NCI-H146 treated with DMSO at 0.1 percent for 48 hours (cell line): ENCODE measurements around the gene UBN2.
A peak's percentile ranks its signal among the peaks of the same experiment; 100 is the strongest.

Experiments used
- DNase-seq: peaks from one replicate; lab custom pipeline; 2025; ENCODE audit not compliant: unreplicated experiment; lab: John Stamatoyannopoulos, UW

Gene UBN2

GRCh38 chr7:139231513-139232376 lies 708 bp downstream of the UBN2 start:
- peak; percentile 4 for DNase-seq

- DNase-seq = no peak
These were observed 1.3 kb downstream of the UBN2 start for GRCh38 chr7:139232377-139232717.

- no peak for DNase-seq
These were observed 1.9 kb downstream of the UBN2 start for GRCh38 chr7:139232904-139233303.

GRCh38 chr7:139241258-139241657 lies 10.2 kb downstream of the UBN2 start:
- DNase-seq = no peak

GRCh38 chr7:139242741-139243281 lies 11.8 kb downstream of the UBN2 start:
- no peak for DNase-seq

GRCh38 chr7:139245401-139245800 lies 14.4 kb downstream of the UBN2 start:
- no peak for DNase-seq

- no peak for DNase-seq
These were observed 15.5 kb downstream of the UBN2 start for GRCh38 chr7:139246494-139246893.

- DNase-seq = no peak
These were observed 15.9 kb downstream of the UBN2 start for GRCh38 chr7:139246905-139247304.

- DNase-seq = no peak
These were observed 18.3 kb downstream of the UBN2 start for GRCh38 chr7:139249179-139249810.

GRCh38 chr7:139252451-139252850 lies 21.4 kb downstream of the UBN2 start:
- no peak for DNase-seq

GRCh38 chr7:139254281-139254680 lies 23.2 kb downstream of the UBN2 start:
- no peak for DNase-seq

GRCh38 chr7:139254728-139255127 lies 23.7 kb downstream of the UBN2 start:
- no peak for DNase-seq

- DNase-seq = no peak
These were observed 24.3 kb downstream of the UBN2 start for GRCh38 chr7:139255290-139255689.

GRCh38 chr7:139259142-139259541 lies 28.1 kb downstream of the UBN2 start:
- no peak for DNase-seq

- DNase-seq = no peak
These were observed 33.2 kb downstream of the UBN2 start for GRCh38 chr7:139264220-139264619.

GRCh38 chr7:139265673-139266072 lies 34.6 kb downstream of the UBN2 start:
- no peak for DNase-seq

- no peak for DNase-seq
These were observed 40.9 kb downstream of the UBN2 start for GRCh38 chr7:139271718-139272628.

- no peak for DNase-seq
These were observed 53.3 kb downstream of the UBN2 start for GRCh38 chr7:139284252-139284896.

GRCh38 chr7:139286144-139286543 lies 55.1 kb downstream of the UBN2 start:
- no peak for DNase-seq

GRCh38 chr7:139292821-139293220 lies 61.8 kb downstream of the UBN2 start:
- no peak for DNase-seq

GRCh38 chr7:139293534-139293933 lies 62.5 kb downstream of the UBN2 start:
- DNase-seq = no peak
